ENCODE data around the gene ADGRL2.

GRCh38 chr1:81756872-81757271 lies 43.9 kb upstream of the ADGRL2 start:
- TF ChIP-seq POLR2A (IDR thresholded peaks at IDR 0.05) (no peak), CTCF (IDR thresholded peaks at IDR 0.05) (no peak)
